Liver (tissue), 9 donors: Measurements from ENCODE around the gene GPX3. TPM values are rescaled to one million over a fixed set of nuclear protein-coding genes. Genes with fewer than 3 reads are reported as not detected.

Experiments used
- DNase-seq: peaks from one replicate; pipeline ENCODE4 v3.0.0-alpha.2; 2017; ENCODE audit warnings: low spot score
- H3K27ac ChIP-seq, 2 donors: one replicate each; pipeline ENCODE4 v1.7.0; 2013; ENCODE audit warnings: inconsistent platforms in 2 of 2, low read length in 2 of 2, control low read depth in 1 of 2, low read depth in 1 of 2, mild to moderate bottlenecking in 1 of 2
- H3K27me3 ChIP-seq, 4 donors: one replicate each; pipeline versions ENCODE4 v1.6.1 to v1.7.0; 2013; ENCODE audit warnings: low read length in 3 of 4, inconsistent platforms in 1 of 4, mild to moderate bottlenecking in 1 of 4, moderate library complexity in 1 of 4; ENCODE audit not compliant: control insufficient read depth in 4 of 4, insufficient read depth in 4 of 4
- H3K36me3 ChIP-seq, 4 donors: one replicate each; pipeline versions ENCODE4 v1.6.1 to v1.7.0; 2013; ENCODE audit warnings: low read length in 3 of 4, mild to moderate bottlenecking in 3 of 4, low read depth in 1 of 4, moderate library complexity in 1 of 4; ENCODE audit not compliant: control insufficient read depth in 4 of 4, insufficient read depth in 3 of 4
- H3K4me1 ChIP-seq, 4 donors: one replicate each; pipeline versions ENCODE4 v1.6.1 to v1.7.0; 2013; ENCODE audit warnings: low read length in 3 of 4, mild to moderate bottlenecking in 3 of 4, moderate library complexity in 1 of 4; ENCODE audit not compliant: control insufficient read depth in 4 of 4, insufficient read depth in 4 of 4
- H3K4me3 ChIP-seq, 3 donors: one replicate each; pipeline versions ENCODE4 v1.6.1 to v1.7.0; 2013; ENCODE audit warnings: low read length in 3 of 3, control low read depth in 1 of 3, low read depth in 1 of 3, mild to moderate bottlenecking in 1 of 3
- H3K9ac ChIP-seq, 2 donors: one replicate each; pipeline ENCODE4 v1.7.0; 2013; ENCODE audit warnings: low read length in 2 of 2, mild to moderate bottlenecking in 2 of 2, moderate library complexity in 2 of 2, control low read depth in 1 of 2, low read depth in 1 of 2
- H3K9me3 ChIP-seq, 4 donors: one replicate each; pipeline versions ENCODE4 v1.6.1 to v1.7.0; 2013; ENCODE audit warnings: low read length in 3 of 4; ENCODE audit not compliant: control insufficient read depth in 4 of 4
- FOXA1 ChIP-seq: IDR thresholded peaks from 2 replicates; pipeline ENCODE4 v1.6.1; 2016; ENCODE audit warnings: antibody characterized with exemption
- RAD21 ChIP-seq, 2 donors: IDR thresholded peaks; 2 replicates each; pipeline ENCODE4 v1.6.1; 2016; ENCODE audit warnings: antibody characterized with exemption in 2 of 2, mild to moderate bottlenecking in 2 of 2
- SP1 ChIP-seq: IDR thresholded peaks from 2 replicates; pipeline ENCODE4 v1.6.1; 2018; ENCODE audit warnings: antibody characterized with exemption, mild to moderate bottlenecking
- WGBS: extraction: QIAGEN DNeasy Blood & Tissue Kit; methylation state at CpG from one replicate; pipeline ENCODE4 v1.1.7; 2013; 5-methylcytosine and 5-hydroxymethylcytosine counted together
- polyA plus RNA-seq, 2 donors: library from polyadenylated mRNA; stranded (reverse) in 1 of 2; unstranded in 1 of 2; fragments of 200-250 nt in 1 of 2; fragments of >200 nt in 1 of 2; fragmentation: Nextera tagmentation in 1 of 2; extraction: Ambion mirVana in 1 of 2; gene quantifications; one replicate each; pipeline versions ENCODE4 v1.2.1 to v1.2.3, GENCODE V29; 2013 to 2015
- total RNA-seq, 2 donors: library from RNA; depleted of rRNA; stranded (reverse); fragments of >200 nt; gene quantifications; one replicate each; pipeline ENCODE4 v1.2.3, GENCODE V29; 2014
- TF ChIP-seq, protein P1 (sequence below): IDR thresholded peaks from 2 replicates; pipeline ENCODE4 v1.6.1; 2016; ENCODE audit warnings: antibody characterized with exemption
- TF ChIP-seq, protein P2 (sequence below): fragments of 150-350 bp; IDR thresholded peaks from 2 replicates; pipeline ENCODE4 v1.5.1; 2017; ENCODE audit warnings: improper control_type of control experiment, low read depth, low read length; ENCODE audit not compliant: missing input control
- TF ChIP-seq, protein P3 (sequence below): IDR thresholded peaks from 2 replicates; pipeline ENCODE4 v1.6.1; 2016; ENCODE audit warnings: antibody characterized with exemption
- donor health status: healthy.
- donor health status: healthy.
- donor health status: healthy.
- donor health status: healthy.
- donor health status: healthy.

GPX3 gene
- total and polyA plus RNA-seq, 4 donors = 72.9 to 878 (median 237) TPM

DNA sequence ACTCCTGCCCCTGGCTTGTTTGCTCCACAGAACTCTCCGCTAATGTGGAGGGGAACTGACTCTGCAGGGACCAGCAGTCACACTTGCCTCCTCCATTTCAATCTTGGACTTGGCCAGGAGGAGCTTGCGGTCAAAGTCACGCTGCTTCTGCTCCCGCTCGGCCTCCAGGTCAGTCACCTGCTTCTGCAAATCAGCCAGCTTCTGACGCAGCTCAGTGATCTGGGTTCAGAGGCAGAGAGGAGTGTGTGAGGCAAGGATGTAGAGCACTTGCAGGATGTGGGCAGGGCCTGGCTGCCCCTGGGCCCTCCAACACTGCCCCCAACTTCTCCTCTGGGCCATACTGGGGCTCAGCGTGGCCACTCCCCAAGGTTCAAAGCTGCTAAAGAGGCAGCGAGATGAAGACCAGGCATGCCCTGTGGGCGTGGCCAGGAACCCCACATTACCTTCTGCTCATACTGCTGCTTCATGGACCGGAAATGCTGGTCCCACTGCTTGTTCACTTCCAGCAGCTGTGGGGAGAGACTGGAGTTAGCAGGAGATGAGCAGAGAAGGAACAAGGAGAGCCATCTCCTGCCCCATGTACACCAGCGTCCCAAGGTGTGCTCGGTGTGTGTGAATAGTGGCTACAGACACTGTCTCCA, 22.2 kb downstream of the GPX3 start (continued):
- TF ChIP-seq, protein P1, sequence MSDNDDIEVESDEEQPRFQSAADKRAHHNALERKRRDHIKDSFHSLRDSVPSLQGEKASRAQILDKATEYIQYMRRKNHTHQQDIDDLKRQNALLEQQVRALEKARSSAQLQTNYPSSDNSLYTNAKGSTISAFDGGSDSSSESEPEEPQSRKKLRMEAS = peak; percentile 62

DNA sequence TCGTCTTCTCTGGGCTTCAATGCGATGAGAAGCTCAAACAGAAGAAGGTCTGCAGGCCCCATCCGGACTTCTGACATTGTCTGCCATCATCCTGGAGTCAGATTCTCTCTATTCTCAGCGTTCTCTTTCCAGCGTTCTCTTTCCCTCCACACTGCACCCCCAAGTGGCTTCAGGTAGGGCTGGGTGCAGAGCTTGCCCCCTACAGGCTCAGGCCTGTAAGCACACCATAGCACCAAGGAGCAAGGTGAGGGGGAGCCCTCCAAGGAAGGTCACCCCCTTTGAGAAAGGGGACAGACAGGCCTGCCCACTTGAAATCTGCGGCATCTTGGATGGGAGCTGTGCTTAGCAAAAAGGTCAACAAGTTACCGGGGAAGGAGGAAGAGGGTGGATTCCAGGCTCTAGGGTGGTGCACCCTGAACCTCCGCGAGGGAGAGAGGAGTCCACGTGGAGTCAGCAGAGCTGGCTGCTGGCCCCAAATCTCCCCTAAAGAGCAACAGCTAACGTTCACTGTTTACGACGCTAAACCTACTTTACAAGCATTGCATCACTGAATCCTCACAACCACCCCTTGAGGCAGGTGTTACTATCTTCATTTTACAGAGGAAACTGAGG, 27.5 kb downstream of the GPX3 start:
- Histone ChIP-seq H3K9me3 (no peaks in the 10 kb centered on the region), H3K9ac (no peak overlapping the region), H3K27me3 (no peaks in the 10 kb centered on the region), H3K27ac (no peak overlapping the region), H3K36me3 (peaks cover 7 to 52% (median 41%) of the 10 kb centered on the region in 4 donors), H3K4me1 (peaks cover 0 to 17% (median 7%) of the 10 kb centered on the region in 4 donors), H3K4me3 (no peak overlapping the region)
- TF ChIP-seq, protein P2, sequence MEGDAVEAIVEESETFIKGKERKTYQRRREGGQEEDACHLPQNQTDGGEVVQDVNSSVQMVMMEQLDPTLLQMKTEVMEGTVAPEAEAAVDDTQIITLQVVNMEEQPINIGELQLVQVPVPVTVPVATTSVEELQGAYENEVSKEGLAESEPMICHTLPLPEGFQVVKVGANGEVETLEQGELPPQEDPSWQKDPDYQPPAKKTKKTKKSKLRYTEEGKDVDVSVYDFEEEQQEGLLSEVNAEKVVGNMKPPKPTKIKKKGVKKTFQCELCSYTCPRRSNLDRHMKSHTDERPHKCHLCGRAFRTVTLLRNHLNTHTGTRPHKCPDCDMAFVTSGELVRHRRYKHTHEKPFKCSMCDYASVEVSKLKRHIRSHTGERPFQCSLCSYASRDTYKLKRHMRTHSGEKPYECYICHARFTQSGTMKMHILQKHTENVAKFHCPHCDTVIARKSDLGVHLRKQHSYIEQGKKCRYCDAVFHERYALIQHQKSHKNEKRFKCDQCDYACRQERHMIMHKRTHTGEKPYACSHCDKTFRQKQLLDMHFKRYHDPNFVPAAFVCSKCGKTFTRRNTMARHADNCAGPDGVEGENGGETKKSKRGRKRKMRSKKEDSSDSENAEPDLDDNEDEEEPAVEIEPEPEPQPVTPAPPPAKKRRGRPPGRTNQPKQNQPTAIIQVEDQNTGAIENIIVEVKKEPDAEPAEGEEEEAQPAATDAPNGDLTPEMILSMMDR = peak; percentile 71
- TF ChIP-seq, protein P3, sequence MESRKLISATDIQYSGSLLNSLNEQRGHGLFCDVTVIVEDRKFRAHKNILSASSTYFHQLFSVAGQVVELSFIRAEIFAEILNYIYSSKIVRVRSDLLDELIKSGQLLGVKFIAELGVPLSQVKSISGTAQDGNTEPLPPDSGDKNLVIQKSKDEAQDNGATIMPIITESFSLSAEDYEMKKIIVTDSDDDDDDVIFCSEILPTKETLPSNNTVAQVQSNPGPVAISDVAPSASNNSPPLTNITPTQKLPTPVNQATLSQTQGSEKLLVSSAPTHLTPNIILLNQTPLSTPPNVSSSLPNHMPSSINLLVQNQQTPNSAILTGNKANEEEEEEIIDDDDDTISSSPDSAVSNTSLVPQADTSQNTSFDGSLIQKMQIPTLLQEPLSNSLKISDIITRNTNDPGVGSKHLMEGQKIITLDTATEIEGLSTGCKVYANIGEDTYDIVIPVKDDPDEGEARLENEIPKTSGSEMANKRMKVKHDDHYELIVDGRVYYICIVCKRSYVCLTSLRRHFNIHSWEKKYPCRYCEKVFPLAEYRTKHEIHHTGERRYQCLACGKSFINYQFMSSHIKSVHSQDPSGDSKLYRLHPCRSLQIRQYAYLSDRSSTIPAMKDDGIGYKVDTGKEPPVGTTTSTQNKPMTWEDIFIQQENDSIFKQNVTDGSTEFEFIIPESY = no peak
- TF ChIP-seq RAD21 (IDR thresholded peaks at IDR 0.05) = peak; percentile 81 to 89
- DNase-seq = no peak
- WGBS = 64% methylated on average over 13 of the region's 13 CpGs

DNA sequence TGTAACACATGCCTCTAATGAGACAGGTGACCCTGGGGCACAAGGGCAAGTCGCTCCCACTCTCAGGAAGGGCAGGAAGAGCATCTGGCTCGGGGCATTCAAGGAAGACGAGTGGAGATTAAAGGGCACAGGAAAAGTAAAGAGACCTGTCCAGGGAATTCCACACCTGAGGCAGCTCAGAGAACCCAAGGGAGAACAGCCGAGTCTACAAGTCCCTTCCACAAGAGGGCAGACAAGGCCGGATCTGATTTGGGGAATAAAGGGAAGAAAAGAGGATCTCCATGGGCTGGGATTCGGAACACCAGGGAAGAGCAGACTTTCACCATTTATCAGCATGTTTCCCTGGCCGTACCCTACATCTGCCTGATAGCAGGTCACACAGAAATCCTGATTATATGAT, 28.1 kb downstream of the GPX3 start:
- H3K36me3 ChIP-seq = peaks cover 7 to 53% (median 43%) of the 10 kb centered on the region in 4 donors
- H3K27me3 ChIP-seq = no peaks in the 10 kb centered on the region
- no peak overlapping the region for H3K4me3 ChIP-seq
- no peak for DNase-seq
- no peaks in the 10 kb centered on the region for H3K9me3 ChIP-seq
- TF ChIP-seq, protein P3 = no peak
- TF ChIP-seq SP1 (no peak), FOXA1 (no peak), RAD21 (IDR thresholded peaks at IDR 0.05) (peak; percentile 71 to 78)
- TF ChIP-seq, protein P2 = peak; percentile 42
- peaks cover 0 to 11% (median 3%) of the 10 kb centered on the region in 4 donors for H3K4me1 ChIP-seq
- 57% methylated on average over 7 of the region's 7 CpGs for WGBS
- no peak overlapping the region for H3K9ac ChIP-seq
- H3K27ac ChIP-seq = no peak overlapping the region
